Left renal cortex interstitium (tissue), 4 donors: Measurements from ENCODE around the gene SLC6A20. TPM values are rescaled to one million over a fixed set of nuclear protein-coding genes. Genes with fewer than 3 reads are reported as not detected.

Source experiments
- DNase-seq, 4 donors: peaks; one replicate each; pipeline ENCODE4 v3.0.0-alpha.2; 2013; ENCODE audit warnings: low read depth in 4 of 4, low spot score in 2 of 4, missing footprints in 1 of 4
- polyA plus RNA-seq, 4 donors: library from polyadenylated mRNA; unstranded; fragments of 120-200 nt; gene quantifications; one replicate each; pipeline ENCODE4 v1.2.1, GENCODE V29; 2013; ENCODE audit not compliant: insufficient read length in 4 of 4

The SLC6A20 gene
- polyA plus RNA-seq, 4 donors, result 0.10 to 0.22 (median 0.15) TPM

DNA sequence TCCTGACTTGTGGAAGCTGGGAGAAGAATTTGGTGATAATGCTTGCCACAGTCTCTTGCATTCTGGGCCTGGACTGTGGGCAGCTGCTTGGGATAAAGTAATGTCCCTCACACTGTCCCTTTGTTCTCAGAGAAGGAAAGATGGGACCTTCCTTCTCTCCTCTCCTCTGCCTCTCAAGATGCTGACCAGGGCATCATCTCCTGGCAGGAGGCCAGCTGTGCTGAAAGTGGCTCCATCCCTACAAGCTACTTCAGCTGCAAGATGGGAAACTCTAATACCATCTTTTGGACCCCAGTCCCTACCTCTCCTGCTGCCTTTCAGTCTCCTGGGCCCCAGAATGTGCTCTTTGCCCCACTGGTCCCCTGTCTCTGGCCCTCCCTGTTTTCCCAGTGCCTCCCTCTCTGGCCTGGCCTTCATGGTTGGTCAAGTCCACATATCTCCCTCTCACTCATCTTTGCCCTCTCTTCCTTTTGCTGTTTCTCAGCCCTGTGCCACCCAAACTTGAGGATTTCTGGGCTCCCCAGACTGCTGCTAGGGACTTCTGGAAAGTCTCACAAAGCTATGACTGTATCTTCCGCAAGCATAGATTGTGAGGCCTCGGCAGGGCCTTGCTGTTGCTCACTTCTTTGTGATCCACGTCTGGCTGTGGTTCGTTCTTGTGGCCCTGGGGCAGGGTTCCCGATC lies 7.1 kb upstream of the SLC6A20 start:
- no peak for DNase-seq

GRCh38 chr3:45802146-45802545 lies 5.8 kb upstream of the SLC6A20 start:
- no peak for DNase-seq

DNA sequence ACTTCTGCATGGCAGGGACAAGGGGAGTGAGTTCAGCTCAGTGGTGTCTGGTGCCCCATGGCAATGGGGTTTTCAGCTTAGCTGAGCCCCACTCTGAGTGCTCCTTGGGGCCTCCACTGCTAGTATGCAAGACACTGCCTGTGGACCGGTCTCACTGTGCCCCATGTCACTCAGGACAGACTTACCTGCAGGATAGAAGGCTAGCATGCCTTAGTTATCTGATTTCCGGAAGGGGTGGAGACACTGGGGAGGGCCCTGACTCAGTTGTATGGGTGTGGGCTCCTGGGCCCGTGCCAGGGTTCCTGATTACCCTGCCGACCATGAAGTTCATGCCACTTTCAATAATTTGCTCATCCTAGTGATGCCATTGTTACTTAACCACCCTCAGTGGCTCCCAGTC lies 4.3 kb upstream of the SLC6A20 start:
- no peak for DNase-seq

DNA sequence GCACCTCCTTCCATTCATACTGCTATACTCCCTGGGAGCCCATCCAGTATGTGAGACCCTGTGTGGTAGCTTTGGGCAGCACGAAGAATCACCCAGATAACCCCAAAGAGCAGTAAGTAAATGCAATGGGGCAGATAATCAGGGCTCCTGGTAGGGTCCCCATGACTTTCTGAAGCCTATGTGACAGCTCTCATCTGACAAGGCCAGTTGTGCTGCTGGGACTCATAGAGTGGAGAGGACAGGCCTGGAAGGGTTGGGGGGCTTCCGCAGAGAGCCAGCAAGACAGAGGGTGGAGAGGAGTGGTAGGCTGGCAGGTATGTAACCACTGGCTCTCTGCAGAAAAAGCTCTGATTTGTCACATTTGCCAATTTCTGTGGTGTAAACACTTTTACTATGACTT lies 3.2 kb upstream of the SLC6A20 start:
- no peak for DNase-seq

DNA sequence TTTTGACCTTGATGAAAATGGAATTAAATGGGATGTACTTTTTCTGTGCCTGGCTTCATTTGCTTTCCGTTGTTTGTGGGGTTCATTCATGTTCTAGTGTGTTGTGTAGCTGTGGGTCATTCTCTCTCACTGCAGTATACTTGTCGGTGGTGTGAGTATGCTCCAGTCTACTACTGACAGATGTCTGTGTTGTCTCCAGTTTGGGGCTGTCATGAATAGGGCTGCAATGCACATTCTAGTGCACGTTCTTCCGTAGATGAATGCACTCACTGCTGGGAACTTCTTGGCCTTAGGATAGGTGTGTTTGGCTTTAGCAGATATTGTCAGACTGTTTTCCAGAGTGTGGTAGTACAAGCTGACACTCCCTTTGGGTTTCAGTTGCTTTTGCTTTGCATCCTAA lies 1.7 kb upstream of the SLC6A20 start:
- DNase-seq, result no peak

- no peak for DNase-seq
Observed at GRCh38 chr3:45796902-45797637, 734 bp upstream of the SLC6A20 start.

DNA sequence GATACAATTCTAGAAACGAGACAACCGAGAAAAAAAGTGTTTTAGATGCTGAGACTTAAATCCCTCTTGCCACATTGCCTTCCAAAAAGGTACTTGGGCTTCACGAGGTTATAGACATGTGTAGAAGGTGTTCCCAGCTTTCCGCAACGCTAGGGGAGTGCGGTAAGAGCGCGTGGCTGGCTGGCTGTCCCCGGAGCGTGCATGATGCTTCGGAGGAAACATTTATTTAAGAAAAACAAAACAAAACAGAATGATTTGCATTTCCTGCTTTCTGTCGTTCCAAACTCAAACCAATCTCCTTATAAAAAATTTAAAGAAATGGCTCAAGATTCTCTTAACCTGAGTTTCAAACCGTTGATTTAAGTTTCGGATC lies 841 bp downstream of the SLC6A20 start:
- peak in 2 of 4 donors; percentile 19 to 36 for DNase-seq

GRCh38 chr3:45794660-45795059 lies 1.7 kb downstream of the SLC6A20 start:
- DNase-seq, result no peak

DNA sequence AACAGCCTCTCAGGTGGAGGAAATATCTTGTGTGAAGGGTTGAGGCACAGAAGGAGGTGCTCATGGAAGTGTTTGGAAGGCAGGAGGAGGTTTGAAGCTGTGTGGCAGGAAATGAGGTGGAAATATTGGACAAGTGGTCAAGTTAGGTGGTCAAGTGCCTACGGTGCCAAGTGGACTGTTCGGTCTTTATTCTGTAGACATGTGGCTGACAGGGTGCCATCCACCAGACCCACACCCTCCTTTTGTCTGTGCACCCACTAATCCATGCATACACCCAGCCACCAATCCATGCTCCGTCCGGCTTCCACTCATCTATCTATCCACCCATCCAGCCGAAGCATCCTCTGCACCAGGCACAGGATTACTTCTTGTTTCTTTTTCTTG lies 2.2 kb downstream of the SLC6A20 start:
- no peak for DNase-seq

GRCh38 chr3:45793482-45794176 lies 2.7 kb downstream of the SLC6A20 start:
- no peak for DNase-seq

GRCh38 chr3:45792516-45793172 lies 3.7 kb downstream of the SLC6A20 start:
- DNase-seq, result no peak

DNA sequence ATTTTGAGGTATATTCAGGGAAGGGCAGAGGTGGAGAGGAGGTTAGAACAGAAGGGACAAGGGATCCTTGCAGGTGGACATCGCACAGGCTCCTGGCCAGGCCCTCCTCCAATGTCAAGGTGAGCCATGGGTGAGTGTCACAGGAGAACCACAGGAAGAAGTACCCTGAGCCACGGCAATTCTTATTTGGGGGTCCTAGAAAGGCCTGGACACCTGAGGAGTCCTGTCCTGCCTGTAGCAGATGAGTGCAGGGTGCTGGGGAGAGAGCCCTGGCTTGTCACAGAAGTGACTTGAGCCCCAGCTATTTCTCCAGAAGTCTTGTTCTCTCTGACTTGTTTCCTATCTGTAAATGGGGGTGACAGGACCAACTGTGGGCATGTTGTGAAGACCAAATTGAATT lies 4.3 kb downstream of the SLC6A20 start:
- no peak for DNase-seq

GRCh38 chr3:45790596-45790995 lies 5.7 kb downstream of the SLC6A20 start:
- no peak for DNase-seq

DNA sequence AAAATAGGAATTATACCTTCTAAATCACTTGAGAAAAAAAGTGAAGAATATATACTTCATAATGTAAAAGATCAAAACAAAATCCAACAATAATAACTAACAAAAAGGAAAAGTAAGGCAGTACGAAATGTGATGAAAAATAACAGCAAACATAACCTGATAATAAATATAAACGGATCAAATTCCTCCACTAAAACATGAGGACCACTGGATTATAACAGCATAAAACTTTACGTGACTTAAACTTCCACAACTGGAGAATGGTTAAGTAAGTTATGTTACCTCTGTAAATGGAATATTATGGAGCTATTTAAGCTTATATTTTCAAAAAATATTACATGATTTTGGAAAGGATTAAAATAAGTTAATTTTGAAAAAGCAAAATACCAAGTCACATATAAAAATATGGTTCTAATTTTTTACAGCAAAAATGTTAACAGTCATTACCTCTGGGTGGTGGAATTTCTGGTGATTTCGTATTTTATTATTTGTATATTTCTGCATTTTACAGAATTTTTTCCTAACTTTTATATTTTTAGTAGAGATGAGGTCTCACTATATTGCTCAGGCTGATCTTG lies 7.0 kb downstream of the SLC6A20 start:
- no peak for DNase-seq

DNA sequence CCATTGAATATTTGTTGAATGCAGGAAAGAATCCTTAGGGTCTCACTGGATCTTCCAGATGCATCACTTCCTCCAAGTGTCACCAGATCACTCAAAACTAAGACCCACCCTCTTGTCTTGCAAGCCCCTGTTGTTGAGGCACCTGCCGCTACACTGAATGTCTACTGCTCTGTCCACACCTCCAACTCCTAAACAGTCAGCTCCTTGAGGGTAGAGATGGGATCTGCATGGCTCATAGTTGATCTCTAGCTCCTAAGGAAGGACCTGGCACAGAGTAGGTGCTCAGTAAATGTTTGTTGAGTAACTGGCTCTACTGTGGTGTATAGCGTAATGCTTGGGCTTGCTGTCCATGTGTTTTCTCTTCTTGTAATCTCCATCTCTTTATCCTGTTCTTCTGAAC lies 8.8 kb downstream of the SLC6A20 start:
- DNase-seq, result no peak

DNA sequence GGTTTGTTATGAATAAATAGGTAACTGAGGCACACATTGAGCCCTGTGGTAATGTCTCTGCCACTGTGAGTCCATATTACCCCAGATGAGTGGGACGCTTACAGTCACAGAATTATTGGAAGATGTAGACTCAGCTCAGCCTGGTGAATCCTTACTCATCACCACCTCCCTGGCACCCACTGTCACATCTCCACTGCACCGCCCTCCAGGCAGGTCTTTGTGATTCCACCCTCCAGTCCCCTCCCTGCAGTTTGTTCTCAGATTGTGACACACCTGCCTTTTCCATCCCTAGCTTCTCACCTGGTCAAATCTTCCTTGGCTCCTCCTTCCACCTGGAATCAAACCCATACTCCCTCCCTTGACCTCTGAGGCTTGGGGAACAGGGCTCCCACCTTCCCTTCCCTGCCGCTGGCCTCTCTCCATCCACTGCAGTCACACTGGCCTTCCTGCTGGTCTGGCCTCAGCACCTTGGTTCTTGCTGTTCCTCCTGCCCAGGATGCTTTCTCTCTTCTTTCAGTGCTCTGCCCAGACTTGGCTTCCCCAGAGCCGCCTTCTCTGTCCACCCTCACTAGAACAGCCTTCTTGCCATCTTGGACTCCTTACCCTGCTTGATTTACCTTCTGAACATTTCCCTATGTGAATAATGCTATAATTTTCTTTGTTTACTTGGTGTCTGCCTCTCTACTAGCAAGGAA lies 9.4 kb downstream of the SLC6A20 start:
- DNase-seq, result no peak

- DNase-seq, result no peak
Observed at GRCh38 chr3:45785605-45786150, 10.7 kb downstream of the SLC6A20 start.

DNA sequence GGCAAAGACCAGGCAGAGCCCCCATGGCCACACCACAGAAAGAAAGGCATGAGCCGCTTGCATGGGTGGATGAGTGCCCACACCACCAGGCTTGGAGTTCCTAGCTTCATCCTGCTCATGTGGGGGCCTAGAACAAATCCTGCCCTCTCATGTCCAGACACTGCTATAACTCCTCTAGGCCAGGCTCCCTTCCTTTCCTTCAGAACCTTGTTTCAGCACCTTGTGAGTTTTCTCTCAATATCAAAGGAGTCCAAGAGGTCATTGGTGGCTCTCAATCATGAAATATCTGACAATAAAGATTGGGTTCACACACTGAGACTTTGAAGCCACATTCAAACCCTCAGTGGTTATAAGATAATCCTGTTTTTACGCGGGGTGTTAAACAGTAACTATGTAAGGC lies 12.7 kb downstream of the SLC6A20 start:
- DNase-seq, result no peak

DNA sequence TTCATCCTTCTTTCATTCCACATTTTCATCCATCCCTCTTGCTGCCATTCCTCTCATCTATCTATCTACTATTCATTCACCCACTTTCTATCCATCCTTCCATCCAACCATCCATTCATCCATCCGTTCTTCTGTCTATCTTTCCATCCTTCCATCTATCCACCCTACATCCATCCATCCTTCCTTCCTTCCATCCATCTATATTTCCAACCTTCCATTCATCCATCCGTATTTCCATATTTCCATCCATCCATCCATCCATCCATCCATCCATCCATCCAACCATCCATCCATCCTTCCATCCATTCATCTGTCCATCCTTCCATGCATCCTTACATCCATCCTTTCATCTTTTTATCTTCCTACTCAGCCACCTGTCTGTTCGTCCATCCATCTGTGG lies 14.0 kb downstream of the SLC6A20 start:
- DNase-seq, result no peak

- no peak for DNase-seq
Observed at GRCh38 chr3:45781841-45782240, 14.5 kb downstream of the SLC6A20 start.
